CD4-positive, alpha-beta memory T cell (primary cell): ENCODE results near the gene SCN1A. TPM values are rescaled to one million over a fixed set of nuclear protein-coding genes. Genes with fewer than 3 reads are reported as not detected.

Experiments used
- CTCF ChIA-PET: fragments of 350-600 bp; sonication (Branson Sonifier 250); formaldehyde crosslinking; loops from one replicate; lab custom pipeline; 2021; ENCODE audit warnings: inconsistent platforms; ENCODE audit not compliant: partially characterized antibody; lab: Charles Lee
- POLR2A ChIA-PET: fragments of 350-600 bp; sonication (Branson Sonifier 250); formaldehyde crosslinking; loops from one replicate; lab custom pipeline; 2021; ENCODE audit not compliant: partially characterized antibody; lab: Charles Lee
- DNase-seq, 5 donors: peaks; one replicate each; pipeline versions ENCODE4 v3.0.0 to v3.0.0-alpha.2; 2020 to 2022; ENCODE audit warnings: mixed read lengths in 1 of 5
- H3K27ac ChIP-seq: one replicate; pipeline ENCODE4 v1.7.0; 2013; ENCODE audit warnings: low read depth, low read length
- H3K27me3 ChIP-seq: 2 replicates; pipeline ENCODE4 v1.7.0; 2013; ENCODE audit warnings: mild to moderate bottlenecking, low read length, moderate library complexity; ENCODE audit not compliant: insufficient read depth
- H3K36me3 ChIP-seq: 2 replicates; pipeline ENCODE4 v1.7.0; 2013; ENCODE audit warnings: mild to moderate bottlenecking, low read length, moderate library complexity; ENCODE audit not compliant: insufficient read depth
- H3K4me1 ChIP-seq: 2 replicates; pipeline ENCODE4 v1.7.0; 2013; ENCODE audit warnings: mild to moderate bottlenecking, low read length, moderate library complexity; ENCODE audit not compliant: insufficient read depth
- H3K4me3 ChIP-seq, 2 donors: one replicate each; pipeline ENCODE4 v1.7.0; 2013; ENCODE audit warnings: low read length in 2 of 2, mild to moderate bottlenecking in 1 of 2
- H3K9me3 ChIP-seq, 2 donors: one replicate each; pipeline ENCODE4 v1.7.0; 2013; ENCODE audit warnings: low read length in 2 of 2, control low read depth in 1 of 2; ENCODE audit not compliant: control insufficient read depth in 1 of 2
- H3K27ac Mint-ChIP-seq, 7 donors: one replicate each; pipeline ENCODE4 v1.8.0; 2020 to 2021; ENCODE audit warnings: mixed read lengths in 7 of 7, mild to moderate bottlenecking in 6 of 7, inconsistent platforms in 3 of 7, moderate library complexity in 3 of 7
- H3K27me3 Mint-ChIP-seq, 2 donors: one replicate each; pipeline ENCODE4 v1.8.0; 2020 to 2021; ENCODE audit warnings: mixed read lengths in 2 of 2
- H3K36me3 Mint-ChIP-seq, 2 donors: one replicate each; pipeline ENCODE4 v1.8.0; 2020 to 2021; ENCODE audit warnings: mixed read lengths in 2 of 2, inconsistent platforms in 1 of 2, mild to moderate bottlenecking in 1 of 2
- H3K4me1 Mint-ChIP-seq, 4 donors: one replicate each; pipeline ENCODE4 v1.8.0; 2020 to 2021; ENCODE audit warnings: mixed read lengths in 4 of 4, mild to moderate bottlenecking in 1 of 4
- H3K4me3 Mint-ChIP-seq, 8 donors: one replicate each; pipeline ENCODE4 v1.8.0; 2020 to 2021; ENCODE audit warnings: mixed read lengths in 8 of 8, mild to moderate bottlenecking in 7 of 8, moderate library complexity in 6 of 8, inconsistent platforms in 3 of 8
- H3K9me3 Mint-ChIP-seq, 8 donors: one replicate each; pipeline ENCODE4 v1.8.0; 2020 to 2021; ENCODE audit warnings: mixed read lengths in 8 of 8, mild to moderate bottlenecking in 5 of 8, inconsistent platforms in 3 of 8, moderate library complexity in 1 of 8
- intact Hi-C: fragments of 100-400 bp; cut with micrococcal nuclease; formaldehyde crosslinking; loops from one replicate; pipeline ENCODE4 v1.15.1; 2023
- polyA plus RNA-seq, 2 donors: library from polyadenylated mRNA; unstranded; fragments of 300-500 nt; fragmentation: Illumina TruSeq; gene quantifications; one replicate each; pipeline ENCODE4 v1.2.3, GENCODE V29; 2021
- total RNA-seq, 2 experiments: library from RNA; stranded (reverse); gene quantifications; one replicate each; pipeline ENCODE4 v1.2.3, GENCODE V29; 2021

The SCN1A gene
- total and polyA plus RNA-seq, 4 experiments from 2014 or later, result not detected

DNA sequence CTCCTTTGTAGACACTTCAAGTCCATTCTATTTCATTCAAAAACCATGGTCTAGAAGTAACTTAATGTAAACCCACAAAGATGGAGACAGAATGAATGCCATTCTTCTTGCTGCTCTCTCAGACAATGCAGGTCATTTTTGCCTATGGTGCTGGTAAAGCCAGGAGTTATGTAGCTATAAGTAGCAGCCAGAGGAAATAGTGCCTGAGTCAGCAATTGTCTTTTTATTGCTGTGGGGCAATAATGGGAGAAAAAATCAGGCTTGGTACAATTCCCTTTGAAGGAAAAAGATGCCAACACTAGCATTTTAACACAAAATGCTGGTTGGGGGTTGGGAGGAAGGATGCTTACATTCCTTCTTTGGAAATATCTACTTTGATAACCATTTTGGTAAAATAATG lies 43.5 kb downstream of the SCN1A start:
- H3K27me3 Mint-ChIP-seq, result peaks cover 1 to 4% of the 10 kb centered on the region in 2 donors
- ChIA-PET POLR2A (no interaction called here), CTCF (no interaction called here)

DNA sequence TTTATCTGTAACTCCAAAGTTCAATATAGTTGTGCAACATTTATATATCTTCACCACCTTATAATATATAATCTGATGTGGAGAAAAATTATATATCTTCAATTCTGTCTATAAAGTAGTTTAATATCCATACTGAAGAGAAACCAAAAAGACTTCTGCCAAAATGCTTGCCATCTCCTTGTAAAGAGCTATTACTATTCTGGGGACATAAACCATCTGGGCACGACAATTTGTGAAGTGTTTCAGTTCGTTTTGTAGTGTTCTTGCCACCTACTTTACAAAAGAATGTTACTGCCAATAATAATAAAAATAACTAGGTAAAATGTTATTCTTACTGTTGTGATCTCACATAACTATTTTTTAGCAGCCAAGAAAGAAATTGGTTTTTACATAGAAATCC lies 45.1 kb downstream of the SCN1A start:
- ChIA-PET POLR2A (no interaction called here), CTCF (no interaction called here)
- intact Hi-C loops, result loop anchor here (5.0 kb wide), 1 partner anchor 1525 kb away; no protein-coding TSS in a partner anchor
- no peaks in the 10 kb centered on the region for H3K4me1 Mint-ChIP-seq
- DNase-seq, result no peak
- no peaks in the 10 kb centered on the region for H3K36me3 Mint-ChIP-seq
- no peaks in the 10 kb centered on the region for H3K9me3 Mint-ChIP-seq
- Histone ChIP-seq H3K9me3 (no peaks in the 10 kb centered on the region), H3K27ac (no peak overlapping the region), H3K27me3 (no peaks in the 10 kb centered on the region), H3K4me1 (no peaks in the 10 kb centered on the region), H3K36me3 (no peaks in the 10 kb centered on the region), H3K4me3 (no peak overlapping the region)
- no peak overlapping the region for H3K4me3 Mint-ChIP-seq
- H3K27me3 Mint-ChIP-seq, result peaks cover 1 to 3% of the 10 kb centered on the region in 2 donors
- no peak overlapping the region for H3K27ac Mint-ChIP-seq

More for the DNA sequence above, 43.5 kb downstream of the SCN1A start:
- Mint-ChIP-seq H3K36me3 (no peaks in the 10 kb centered on the region), H3K9me3 (no peaks in the 10 kb centered on the region), H3K4me3 (no peak overlapping the region), H3K27ac (no peak overlapping the region), H3K4me1 (no peaks in the 10 kb centered on the region)
- no peak overlapping the region for H3K27ac ChIP-seq
- H3K4me1 ChIP-seq, result no peaks in the 10 kb centered on the region
- no peak for DNase-seq
- no peak overlapping the region for H3K4me3 ChIP-seq
- no peaks in the 10 kb centered on the region for H3K27me3 ChIP-seq
- intact Hi-C loops, result loop anchor here (5.0 kb wide), 1 partner anchor 1527 kb away; no protein-coding TSS in a partner anchor
- no peaks in the 10 kb centered on the region for H3K9me3 ChIP-seq
- no peaks in the 10 kb centered on the region for H3K36me3 ChIP-seq

DNA sequence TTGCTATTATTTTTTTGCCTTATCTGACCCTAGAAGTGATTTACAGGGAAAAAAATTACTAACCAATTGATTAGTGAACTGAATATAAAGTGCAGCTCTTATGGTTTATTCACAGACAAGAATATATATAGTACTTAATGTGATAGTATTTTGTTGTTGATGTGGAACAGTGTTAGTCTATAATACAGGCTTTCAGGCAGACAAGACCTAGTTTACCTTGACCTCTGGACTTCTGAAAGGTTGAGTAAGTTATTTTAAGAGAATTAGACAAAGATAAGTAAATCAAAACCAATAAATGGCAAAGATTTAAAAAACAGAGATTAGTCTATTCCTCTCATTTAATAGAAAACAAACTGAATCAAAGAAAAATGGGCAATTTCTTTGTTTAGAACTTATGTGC lies 46.0 kb downstream of the SCN1A start:
- Mint-ChIP-seq H3K27me3 (peaks cover 1 to 2% of the 10 kb centered on the region in 2 donors), H3K36me3 (no peaks in the 10 kb centered on the region), H3K4me3 (no peak overlapping the region), H3K27ac (no peak overlapping the region), H3K4me1 (no peaks in the 10 kb centered on the region), H3K9me3 (no peaks in the 10 kb centered on the region)
- Histone ChIP-seq H3K27me3 (no peaks in the 10 kb centered on the region), H3K27ac (no peak overlapping the region), H3K9me3 (no peaks in the 10 kb centered on the region), H3K36me3 (no peaks in the 10 kb centered on the region), H3K4me1 (no peaks in the 10 kb centered on the region), H3K4me3 (no peak overlapping the region)
- POLR2A ChIA-PET, result no interaction called here
- CTCF ChIA-PET, result no interaction called here
- DNase-seq, result no peak
- intact Hi-C loops, result loop anchor here (5.0 kb wide), 1 partner anchor 1525 kb away; no protein-coding TSS in a partner anchor

DNA sequence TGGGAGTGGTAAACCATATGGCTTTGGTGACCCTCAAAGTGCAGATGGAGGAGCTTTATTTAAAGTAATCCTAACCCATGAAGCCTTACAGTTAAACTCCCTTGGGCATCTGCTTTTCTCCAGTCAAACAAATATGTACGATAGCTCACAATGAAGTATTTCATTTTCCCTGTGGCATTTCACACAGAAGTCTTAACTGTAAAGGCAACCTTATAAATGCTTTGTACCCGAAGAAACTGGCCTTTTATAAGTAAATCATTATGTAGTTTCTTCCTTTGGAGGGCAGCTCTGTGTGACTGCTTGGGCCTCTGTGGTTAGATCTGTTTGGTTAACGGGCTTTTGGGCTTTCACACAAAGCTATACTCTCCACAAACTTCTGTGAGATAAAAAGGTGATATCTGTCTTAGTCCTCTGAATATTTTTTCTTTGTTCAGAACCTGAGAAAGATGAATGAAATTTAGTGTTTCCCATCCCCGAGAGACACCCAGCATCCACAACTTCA lies 46.6 kb downstream of the SCN1A start:
- no peaks in the 10 kb centered on the region for H3K9me3 Mint-ChIP-seq
- H3K4me3 Mint-ChIP-seq, result no peak overlapping the region
- H3K27ac ChIP-seq, result no peak overlapping the region
- intact Hi-C loops, result loop anchor here (5.0 kb wide), 1 partner anchor 1524 kb away; no protein-coding TSS in a partner anchor
- CTCF ChIA-PET, result no interaction called here
- H3K36me3 ChIP-seq, result no peaks in the 10 kb centered on the region
- no peaks in the 10 kb centered on the region for H3K9me3 ChIP-seq
- H3K27ac Mint-ChIP-seq, result no peak overlapping the region
- no peaks in the 10 kb centered on the region for H3K4me1 ChIP-seq
- no peak for DNase-seq
- H3K27me3 Mint-ChIP-seq, result peaks cover 1 to 2% of the 10 kb centered on the region in 2 donors
- POLR2A ChIA-PET, result no interaction called here
- no peak overlapping the region for H3K4me3 ChIP-seq
- H3K4me1 Mint-ChIP-seq, result no peaks in the 10 kb centered on the region
- no peaks in the 10 kb centered on the region for H3K36me3 Mint-ChIP-seq
- H3K27me3 ChIP-seq, result no peaks in the 10 kb centered on the region

DNA sequence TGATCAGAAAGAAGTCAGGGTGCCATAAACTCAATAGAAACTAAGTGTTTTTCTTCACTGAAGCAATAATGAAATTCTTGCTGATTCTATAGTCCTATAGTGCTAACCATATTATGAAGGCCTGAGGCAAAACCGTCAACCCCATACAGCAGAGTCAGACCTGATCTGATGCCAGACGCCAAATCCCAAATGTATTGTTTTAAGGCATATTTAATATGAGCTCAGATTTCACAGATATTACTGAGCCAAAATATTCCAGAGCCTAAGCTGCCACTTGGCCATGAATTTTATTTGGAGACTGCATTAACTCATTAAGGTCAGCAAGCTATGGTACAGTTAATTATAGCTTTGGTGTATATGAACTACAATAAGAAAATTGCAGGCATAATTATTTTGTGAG lies 53.4 kb downstream of the SCN1A start:
- ChIA-PET POLR2A (no interaction called here), CTCF (interaction anchor here (1.6 kb wide), 1 partner anchor 11 kb away, joined by 4 read pairs; no protein-coding TSS in a partner anchor)
- Mint-ChIP-seq H3K4me3 (no peak overlapping the region), H3K27me3 (no peaks in the 10 kb centered on the region), H3K4me1 (no peaks in the 10 kb centered on the region), H3K9me3 (no peaks in the 10 kb centered on the region), H3K36me3 (no peaks in the 10 kb centered on the region), H3K27ac (no peak overlapping the region)
- no peaks in the 10 kb centered on the region for H3K4me1 ChIP-seq
- H3K4me3 ChIP-seq, result no peak overlapping the region
- H3K27me3 ChIP-seq, result no peaks in the 10 kb centered on the region
- intact Hi-C loops, result no loop called here
- H3K9me3 ChIP-seq, result no peaks in the 10 kb centered on the region
- H3K27ac ChIP-seq, result no peak overlapping the region
- no peaks in the 10 kb centered on the region for H3K36me3 ChIP-seq
- DNase-seq, result no peak

DNA sequence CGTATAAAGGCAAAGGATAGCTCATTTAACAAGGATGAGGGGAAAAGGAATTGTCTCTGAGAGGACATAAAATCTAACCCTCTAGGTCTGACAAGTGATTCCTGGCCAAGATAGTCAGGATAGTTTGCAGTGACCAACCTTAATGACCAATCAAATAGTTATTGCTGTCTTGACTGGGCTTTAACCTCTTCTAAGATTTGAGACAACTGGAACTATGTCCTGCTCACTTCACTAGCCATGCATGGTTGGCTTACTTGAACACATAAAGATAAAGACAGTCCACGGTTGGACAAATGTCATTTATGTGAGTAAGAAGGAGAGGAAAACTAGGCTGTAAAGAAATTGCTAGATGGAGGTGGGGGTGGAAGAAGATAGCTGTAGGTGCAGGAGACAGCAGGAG lies 53.8 kb downstream of the SCN1A start:
- Histone ChIP-seq H3K4me3 (no peak overlapping the region), H3K27ac (no peak overlapping the region), H3K27me3 (no peaks in the 10 kb centered on the region), H3K36me3 (no peaks in the 10 kb centered on the region), H3K4me1 (no peaks in the 10 kb centered on the region), H3K9me3 (no peaks in the 10 kb centered on the region)
- Mint-ChIP-seq H3K27me3 (no peaks in the 10 kb centered on the region), H3K4me1 (no peaks in the 10 kb centered on the region), H3K27ac (no peak overlapping the region), H3K4me3 (no peak overlapping the region), H3K9me3 (no peaks in the 10 kb centered on the region), H3K36me3 (no peaks in the 10 kb centered on the region)
- ChIA-PET CTCF (interaction anchor here (0.6 to 1.6 kb wide), 2 partner anchors 10 to 883 kb away, joined by 4 read pairs; no protein-coding TSS in a partner anchor), POLR2A (no interaction called here)
- intact Hi-C loops, result no loop called here
- DNase-seq, result no peak

DNA sequence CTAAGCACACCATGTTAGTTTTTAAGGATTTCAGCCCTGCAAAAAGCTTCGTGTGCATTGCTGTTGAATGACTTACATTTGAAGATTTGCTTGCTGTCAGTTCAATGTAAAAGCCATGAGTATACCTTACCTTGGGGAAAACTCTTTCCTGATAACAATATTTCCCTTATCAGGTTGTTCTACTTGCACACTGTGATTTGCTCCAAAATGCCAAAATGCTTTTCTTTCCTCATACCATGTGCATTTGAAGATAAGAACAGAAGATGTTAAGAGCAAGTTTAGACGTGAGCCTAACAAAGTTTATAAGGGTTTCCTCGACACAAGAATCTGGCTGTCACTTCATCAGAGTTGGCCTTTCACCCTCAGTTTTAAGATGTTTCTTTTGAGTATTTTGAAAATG lies 57.6 kb downstream of the SCN1A start:
- CTCF ChIA-PET, result no interaction called here
- H3K27me3 ChIP-seq, result no peaks in the 10 kb centered on the region
- no peaks in the 10 kb centered on the region for H3K4me1 ChIP-seq
- H3K4me1 Mint-ChIP-seq, result no peaks in the 10 kb centered on the region
- no peak overlapping the region for H3K4me3 ChIP-seq
- no peaks in the 10 kb centered on the region for H3K36me3 ChIP-seq
- no peak overlapping the region for H3K27ac ChIP-seq
- H3K27me3 Mint-ChIP-seq, result peaks cover 2 to 4% of the 10 kb centered on the region in 2 donors
- intact Hi-C loops, result no loop called here
- no peaks in the 10 kb centered on the region for H3K36me3 Mint-ChIP-seq
- DNase-seq, result no peak
- POLR2A ChIA-PET, result no interaction called here
- H3K27ac Mint-ChIP-seq, result no peak overlapping the region
- H3K9me3 Mint-ChIP-seq, result no peaks in the 10 kb centered on the region
- H3K9me3 ChIP-seq, result no peaks in the 10 kb centered on the region
- no peak overlapping the region for H3K4me3 Mint-ChIP-seq
